HCT116 (cell line): ENCODE data around the gene RASGEF1C. TPM values are rescaled to one million over a fixed set of nuclear protein-coding genes. Genes with fewer than 3 reads are reported as not detected.
A peak's percentile ranks its signal among the peaks of the same experiment; 100 is the strongest.
"Not testable (repeated sequence)": the region's sequence is repeated elsewhere in the genome, so short reads cannot be mapped to it uniquely, and the experiment has no call there.

ENCODE experiments used
- ATAC-seq: fragments of 200-7000 bp; cut with Tn5 transposase; 2 replicates; pipeline ENCODE4 v1.9.1; 2020; ENCODE audit warnings: mild to moderate bottlenecking, moderate library complexity
- BruUV-seq: library from RNA; stranded (reverse); fragments of 400-500 nt; replicated peaks from 2 replicates; lab custom pipeline; 2021; lab: Mats Ljungman, UMichigan
- CTCF ChIA-PET: fragments of 300-600 bp; sonication (Branson Sonifier 250); formaldehyde crosslinking; loops from one replicate; lab custom pipeline; 2021; ENCODE audit warnings: antibody characterized with exemption; lab: Charles Lee
- POLR2A ChIA-PET: fragments of 300-600, 350-600 bp; sonication (Branson Sonifier 250); formaldehyde crosslinking; loops from one replicate; lab custom pipeline; 2021; ENCODE audit warnings: antibody characterized with exemption; lab: Charles Lee
- RAD21 ChIA-PET, 2 experiments: fragments of 300-600 bp; sonication (Branson Sonifier 250); formaldehyde crosslinking; loops; one replicate each; lab custom pipeline; 2023; ENCODE audit warnings: low total read pairs in 2 of 2; ENCODE audit not compliant: uncharacterized antibody in 2 of 2, unreplicated experiment in 2 of 2, low non-redundant PET in 1 of 2; lab: Charles Lee
- DNase-seq: peaks from one replicate; pipeline ENCODE4 v3.0.0-alpha.2; 2010; ENCODE audit warnings: low read depth, low spot score
- H2AFZ ChIP-seq: fragments of 200-600 bp; shearing (Covaris generic), sonication (generic); 2 replicates; pipeline ENCODE4 v1.6.1; 2017; ENCODE audit warnings: low read depth, mixed run types, mixed read lengths, antibody characterized with exemption, low read length; ENCODE audit not compliant: poor library complexity, severe bottlenecking
- H3K27ac ChIP-seq: 2 replicates; pipeline ENCODE4 v1.5.1; 2012; ENCODE audit warnings: low read depth, low read length
- H3K27me3 ChIP-seq: fragments of 200-600 bp; sonication (generic); 2 replicates; pipeline ENCODE4 v1.6.1; 2016; ENCODE audit warnings: mixed run types, low read length, mixed read lengths; ENCODE audit not compliant: insufficient read depth
- H3K36me3 ChIP-seq, 2 experiments: fragments of 200-500 bp in 1 of 2; fragments of 200-600 bp in 1 of 2; sonication (Bioruptor generic) in 1 of 2; sonication (generic) in 1 of 2; 2 replicates each; pipeline versions ENCODE4 v1.5.1 to v1.6.1; 2014 to 2016; ENCODE audit warnings: low read length in 2 of 2, inconsistent platforms in 1 of 2, mixed read lengths in 1 of 2, mixed run types in 1 of 2; ENCODE audit not compliant: insufficient read depth in 2 of 2, control insufficient read depth in 1 of 2
- H3K4me1 ChIP-seq, 2 experiments: fragments of 200-600 bp in 1 of 2; sonication (generic) in 1 of 2; 2 replicates each; pipeline versions ENCODE4 v1.5.1 to v1.6.1; 2012 to 2017; ENCODE audit warnings: low read length in 2 of 2, inconsistent platforms in 1 of 2, mild to moderate bottlenecking in 1 of 2, mixed read lengths in 1 of 2, mixed run types in 1 of 2, moderate library complexity in 1 of 2; ENCODE audit not compliant: insufficient read depth in 2 of 2, control insufficient read depth in 1 of 2
- H3K4me2 ChIP-seq: fragments of 200-600 bp; sonication (generic); 2 replicates; pipeline ENCODE4 v1.6.1; 2017; ENCODE audit warnings: mixed run types, low read length, mixed read lengths
- H3K4me3 ChIP-seq, 2 experiments: fragments of 200-600 bp in 1 of 2; sonication (generic) in 1 of 2; replicated peaks in 1 of 2; 2 replicates each; pipeline ENCODE4 v1.5.1; 2011 to 2016; ENCODE audit warnings: low read length in 2 of 2, control low read depth in 1 of 2, low read depth in 1 of 2, mild to moderate bottlenecking in 1 of 2, mixed read lengths in 1 of 2, mixed run types in 1 of 2
- H3K79me2 ChIP-seq: fragments of 200-600 bp; sonication (generic); 2 replicates; pipeline ENCODE4 v1.6.1; 2017; ENCODE audit warnings: mild to moderate bottlenecking, mixed run types, low read length, moderate library complexity, mixed read lengths; ENCODE audit not compliant: insufficient read depth
- H3K9ac ChIP-seq: fragments of 200-600 bp; sonication (generic); 2 replicates; pipeline ENCODE4 v1.6.1; 2016; ENCODE audit warnings: low read length, mixed read lengths
- H3K9me2 ChIP-seq: fragments of 200-600 bp; sonication (generic), shearing (Covaris generic); 2 replicates; pipeline ENCODE4 v1.6.1; 2017; ENCODE audit warnings: mixed run types, mild to moderate bottlenecking, moderate library complexity; ENCODE audit not compliant: insufficient read depth
- H3K9me3 ChIP-seq, 2 experiments: fragments of 200-500 bp in 1 of 2; fragments of 200-600 bp in 1 of 2; sonication (Bioruptor generic) in 1 of 2; sonication (generic) in 1 of 2; 2 replicates each; pipeline ENCODE4 v1.6.1; 2014 to 2017; ENCODE audit warnings: low read length in 2 of 2, mixed read lengths in 2 of 2, inconsistent platforms in 1 of 2, low read depth in 1 of 2, mild to moderate bottlenecking in 1 of 2, mixed run types in 1 of 2, moderate library complexity in 1 of 2; ENCODE audit not compliant: control insufficient read depth in 1 of 2, insufficient read depth in 1 of 2
- H4K20me1 ChIP-seq: fragments of 200-600 bp; sonication (generic), shearing (Covaris generic); 2 replicates; pipeline ENCODE4 v1.6.1; 2017; ENCODE audit warnings: mixed run types, mild to moderate bottlenecking, moderate library complexity; ENCODE audit not compliant: insufficient read depth
- EGR1 ChIP-seq: IDR thresholded peaks from 2 replicates; pipeline ENCODE4 v1.6.1; 2012; ENCODE audit warnings: low read depth
- FOSL1 ChIP-seq: IDR thresholded peaks from 2 replicates; pipeline ENCODE4 v1.6.1; 2012; ENCODE audit warnings: low read depth
- POLR2AphosphoS5 ChIP-seq: IDR thresholded peaks from 2 replicates; pipeline ENCODE4 v1.6.1; 2011; ENCODE audit warnings: mild to moderate bottlenecking, low read depth, low read length, moderate library complexity
- RAD21 ChIP-seq: IDR thresholded peaks from 2 replicates; pipeline ENCODE4 v1.6.1; 2012; ENCODE audit warnings: low read depth, mild to moderate bottlenecking
- SRF ChIP-seq: IDR thresholded peaks from 2 replicates; pipeline ENCODE4 v1.6.1; 2012; ENCODE audit warnings: low read depth
- ZFX ChIP-seq: fragments of 450-650 bp; IDR thresholded peaks from 2 replicates; pipeline ENCODE4 v1.6.1; 2017
- intact Hi-C: fragments of 100-400 bp; cut with micrococcal nuclease; formaldehyde crosslinking; loops from 2 replicates; pipeline ENCODE4 v1.10.0; 2022
- total RNA-seq: library from RNA; stranded (reverse); gene quantifications from one replicate; pipeline ENCODE4 v1.2.1, GENCODE V29; 2021; ENCODE audit not compliant: unreplicated experiment
- TF ChIP-seq, protein P1 (sequence below), 3 experiments: fragments of 200-600 bp in 1 of 3; sonication (generic) in 1 of 3; IDR thresholded peaks in 2 of 3; conservative IDR thresholded peaks in 1 of 3; 2 replicates each; pipeline ENCODE4 v1.5.1; 2012 to 2017; ENCODE audit warnings: low read depth in 2 of 3, low read length in 2 of 3, antibody characterized with exemption in 1 of 3, borderline replicate concordance in 1 of 3, control low read depth in 1 of 3, mild to moderate bottlenecking in 1 of 3, mixed read lengths in 1 of 3, mixed run types in 1 of 3, moderate library complexity in 1 of 3; ENCODE audit not compliant: insufficient read depth in 1 of 3

The RASGEF1C gene
- total RNA-seq, 1 experiment from 2014 or later = 1.2 TPM

- TF ChIP-seq, protein P1, sequence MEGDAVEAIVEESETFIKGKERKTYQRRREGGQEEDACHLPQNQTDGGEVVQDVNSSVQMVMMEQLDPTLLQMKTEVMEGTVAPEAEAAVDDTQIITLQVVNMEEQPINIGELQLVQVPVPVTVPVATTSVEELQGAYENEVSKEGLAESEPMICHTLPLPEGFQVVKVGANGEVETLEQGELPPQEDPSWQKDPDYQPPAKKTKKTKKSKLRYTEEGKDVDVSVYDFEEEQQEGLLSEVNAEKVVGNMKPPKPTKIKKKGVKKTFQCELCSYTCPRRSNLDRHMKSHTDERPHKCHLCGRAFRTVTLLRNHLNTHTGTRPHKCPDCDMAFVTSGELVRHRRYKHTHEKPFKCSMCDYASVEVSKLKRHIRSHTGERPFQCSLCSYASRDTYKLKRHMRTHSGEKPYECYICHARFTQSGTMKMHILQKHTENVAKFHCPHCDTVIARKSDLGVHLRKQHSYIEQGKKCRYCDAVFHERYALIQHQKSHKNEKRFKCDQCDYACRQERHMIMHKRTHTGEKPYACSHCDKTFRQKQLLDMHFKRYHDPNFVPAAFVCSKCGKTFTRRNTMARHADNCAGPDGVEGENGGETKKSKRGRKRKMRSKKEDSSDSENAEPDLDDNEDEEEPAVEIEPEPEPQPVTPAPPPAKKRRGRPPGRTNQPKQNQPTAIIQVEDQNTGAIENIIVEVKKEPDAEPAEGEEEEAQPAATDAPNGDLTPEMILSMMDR (IDR thresholded peaks at IDR 0.05 in 2 of 3, conservative IDR thresholded peaks at IDR 0.05 in 1 of 3; ENCODE audit: borderline replicate concordance in 1 of 3, insufficient read depth in 1 of 3, low read depth in 2 of 3, low read length in 2 of 3) = peak in 2 of 3 experiments; percentile 35 to 37; a peak in 3 of 6 replicates
- TF ChIP-seq POLR2AphosphoS5 = no peak
- TF ChIP-seq SRF = no peak
Observed at GRCh38 chr5:180090769-180091546, 118.1 kb downstream of the RASGEF1C start (continued).

DNA sequence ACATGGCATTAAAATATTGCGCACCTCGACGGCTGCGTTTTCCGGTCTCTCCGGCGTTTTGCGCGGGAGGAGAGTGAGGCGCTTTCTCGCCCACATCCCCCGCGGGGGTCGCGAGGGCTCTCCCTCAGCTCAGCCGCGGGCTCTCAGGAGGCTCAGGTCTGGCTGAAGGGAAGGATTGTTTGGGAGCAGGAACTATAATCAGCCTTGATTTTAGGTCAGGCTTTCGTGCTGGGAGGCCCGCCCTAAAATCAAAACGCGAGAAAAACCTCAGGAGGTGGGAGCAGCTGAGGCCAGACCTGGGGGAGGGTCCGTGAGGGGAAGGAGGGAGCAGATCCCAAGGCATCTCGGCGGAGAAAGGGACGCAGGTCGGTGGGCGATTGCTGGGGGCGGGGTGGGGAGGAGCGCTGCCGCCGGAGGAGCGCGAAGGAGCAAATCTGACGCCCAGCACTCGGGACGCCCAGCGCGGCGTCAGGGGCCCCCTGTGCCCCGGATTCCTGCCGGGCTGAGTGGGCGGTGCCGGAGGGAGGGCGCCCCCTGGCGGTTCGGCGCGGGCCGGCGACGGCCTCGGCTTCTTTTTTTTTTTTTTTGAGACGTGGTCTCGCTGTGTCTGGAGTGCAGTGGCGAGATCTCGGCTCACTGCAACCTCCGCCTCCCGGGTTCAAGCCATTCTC lies 118.8 kb downstream of the RASGEF1C start:
- no peaks in the 10 kb centered on the region for H3K27me3 ChIP-seq

GRCh38 chr5:180089628-180090027 lies 119.4 kb downstream of the RASGEF1C start:
- H3K9me3 ChIP-seq, H3K79me2 ChIP-seq, H3K9ac ChIP-seq, H3K36me3 ChIP-seq, H3K9me2 ChIP-seq, H3K27me3 ChIP-seq, H4K20me1 ChIP-seq, H3K27ac ChIP-seq, DNase-seq, RAD21 ChIA-PET, BruUV-seq, H3K4me3 ChIP-seq, ATAC-seq: not testable (repeated sequence)
- POLR2A ChIA-PET = interaction anchor here (0.7 kb wide), 1 partner anchor 175 kb away, joined by 4 read pairs; no protein-coding TSS in a partner anchor
- Histone ChIP-seq H3K4me1 (peaks cover 14 to 23% of the 10 kb centered on the region in 2 experiments; a peak in 3 of 4 replicates), H3K4me2 (peak overlapping the region; percentile 93; the same call in 1 of the 2 replicates), H2AFZ (peak overlapping the region; percentile 99)
- CTCF ChIA-PET = interaction anchor here (0.6 to 0.7 kb wide), 3 partner anchors 294 to 557 kb away, joined by 3 read pairs; no protein-coding TSS in a partner anchor
- intact Hi-C loops = loop anchor here (5.0 to 10.0 kb wide), 2 partner anchors 185 to 287 kb away; partner anchors contain the start of gene TBC1D9B

More for the DNA sequence above, 118.8 kb downstream of the RASGEF1C start:
- Histone ChIP-seq H3K9ac (peak overlapping the region; percentile 62), H3K79me2 (no peaks in the 10 kb centered on the region), H2AFZ (peak overlapping the region; percentile 99), H3K36me3 (no peaks in the 10 kb centered on the region), H3K9me3 (no peaks in the 10 kb centered on the region), H3K4me3 (peak overlapping the region; percentile 40 to 59), H3K9me2 (no peaks in the 10 kb centered on the region), H3K4me2 (peak overlapping the region; percentile 93), H4K20me1 (no peaks in the 10 kb centered on the region), H3K4me1 (peaks cover 8 to 17% of the 10 kb centered on the region in 2 experiments; a peak in 3 of 4 replicates), H3K27ac (no peak overlapping the region; the same call in 1 of the 2 replicates)
- ATAC-seq = peak; percentile 86
- TF ChIP-seq POLR2AphosphoS5 = peak; percentile 63
- TF ChIP-seq ZFX = no peak
- no peak for TF ChIP-seq FOSL1
- TF ChIP-seq EGR1 = peak; percentile 89
- TF ChIP-seq, protein P1 (IDR thresholded peaks at IDR 0.05 in 2 of 3, conservative IDR thresholded peaks at IDR 0.05 in 1 of 3; ENCODE audit: borderline replicate concordance in 1 of 3, insufficient read depth in 1 of 3, low read depth in 2 of 3, low read length in 2 of 3) = peak; percentile 69 to 87 (median 72)
- TF ChIP-seq RAD21 = peak; percentile 71
- peak; percentile 56 for DNase-seq
- BruUV-seq = no TSS peak
- intact Hi-C loops = loop anchor here (5.0 kb wide), 1 partner anchor 288 kb away; no protein-coding TSS in a partner anchor
- ChIA-PET RAD21 (interaction anchor here in 1 of 2 experiments (0.7 kb wide), 1 partner anchor 229 kb away, joined by 3 read pairs; no protein-coding TSS in a partner anchor), CTCF (interaction anchor here (0.6 to 0.9 kb wide), 6 partner anchors 12 to 557 kb away, joined by 3 read pairs; no protein-coding TSS in a partner anchor), POLR2A (interaction anchor here (0.6 to 0.7 kb wide), 2 partner anchors 115 to 176 kb away, joined by 4 read pairs; no protein-coding TSS in a partner anchor)
